ENCODE data around the gene OR10H4. TPM values are rescaled to one million over a fixed set of nuclear protein-coding genes. Genes with fewer than 3 reads are reported as not detected.
"Not testable (repeated sequence)": the region's sequence is repeated elsewhere in the genome, so short reads cannot be mapped to it uniquely, and the experiment has no call there.

Gene OR10H4
- total RNA-seq, 2 donors from 2014 or later: not detected

GRCh38 chr19:15964231-15964630 lies 15.4 kb downstream of the OR10H4 start:
- DNase-seq (no peak), ATAC-seq (replicated peaks in 1 of 2) (no peak)
- H3K36me3 Mint-ChIP-seq (ENCODE audit: insufficient read depth in 2 of 2): no peaks in the 10 kb centered on the region
- no peaks in the 10 kb centered on the region for H3K9me3 Mint-ChIP-seq
- no peaks in the 10 kb centered on the region for H3K4me1 Mint-ChIP-seq (ENCODE audit: low read depth)
- H3K27ac Mint-ChIP-seq: no peak overlapping the region
- H3K27me3 Mint-ChIP-seq (ENCODE audit: low read depth): peaks cover 30% of the 10 kb centered on the region
- H3K4me3 Mint-ChIP-seq: no peak overlapping the region

GRCh38 chr19:15971224-15971780 lies 22.5 kb downstream of the OR10H4 start:
- ATAC-seq (replicated peaks in 1 of 2): no peak
- H3K27ac Mint-ChIP-seq: no peak overlapping the region
- peaks cover 15% of the 10 kb centered on the region for H3K27me3 Mint-ChIP-seq (ENCODE audit: low read depth)
- H3K4me3 Mint-ChIP-seq: no peak overlapping the region
- no peaks in the 10 kb centered on the region for H3K36me3 Mint-ChIP-seq (ENCODE audit: insufficient read depth in 2 of 2)
- DNase-seq: no peak
- no peaks in the 10 kb centered on the region for H3K9me3 Mint-ChIP-seq
- no peaks in the 10 kb centered on the region for H3K4me1 Mint-ChIP-seq (ENCODE audit: low read depth)

- not testable (repeated sequence) for H3K9me3 Mint-ChIP-seq, H3K4me3 Mint-ChIP-seq
Observed at GRCh38 chr19:15972043-15972442, 23.2 kb downstream of the OR10H4 start.

GRCh38 chr19:15974856-15975255 lies 26.0 kb downstream of the OR10H4 start:
- Mint-ChIP-seq H3K4me1 (ENCODE audit: low read depth) (no peaks in the 10 kb centered on the region), H3K4me3 (no peak overlapping the region), H3K27ac (no peak overlapping the region), H3K36me3 (ENCODE audit: insufficient read depth in 2 of 2) (no peaks in the 10 kb centered on the region), H3K9me3 (no peaks in the 10 kb centered on the region), H3K27me3 (ENCODE audit: low read depth) (peaks cover 19% of the 10 kb centered on the region)
- DNase-seq (no peak), ATAC-seq (replicated peaks in 1 of 2) (no peak)

More at GRCh38 chr19:15972043-15972442, 23.2 kb downstream of the OR10H4 start:
- H3K27ac Mint-ChIP-seq; H3K4me1 Mint-ChIP-seq (ENCODE audit: low read depth); DNase-seq; ATAC-seq (replicated peaks in 1 of 2); H3K36me3 Mint-ChIP-seq (ENCODE audit: insufficient read depth in 2 of 2): not testable (repeated sequence)
- H3K27me3 Mint-ChIP-seq (ENCODE audit: low read depth): peaks cover 13% of the 10 kb centered on the region

- DNase-seq (no peak), ATAC-seq (replicated peaks in 1 of 2) (no peak)
- Mint-ChIP-seq H3K27me3 (ENCODE audit: low read depth) (peaks cover 19% of the 10 kb centered on the region), H3K4me3 (no peak overlapping the region), H3K36me3 (ENCODE audit: insufficient read depth in 2 of 2) (peaks cover 0 to 1% of the 10 kb centered on the region in 2 donors), H3K4me1 (ENCODE audit: low read depth) (no peaks in the 10 kb centered on the region), H3K9me3 (peaks cover 0 to 1% of the 10 kb centered on the region in 2 donors), H3K27ac (no peak overlapping the region)
Observed at GRCh38 chr19:15976836-15977689, 28.3 kb downstream of the OR10H4 start.

- Mint-ChIP-seq H3K27me3 (ENCODE audit: low read depth) (peaks cover 19% of the 10 kb centered on the region), H3K4me3 (no peak overlapping the region), H3K36me3 (ENCODE audit: insufficient read depth in 2 of 2) (peaks cover 0 to 1% of the 10 kb centered on the region in 2 donors), H3K9me3 (peaks cover 0 to 1% of the 10 kb centered on the region in 2 donors), H3K4me1 (ENCODE audit: low read depth) (no peaks in the 10 kb centered on the region), H3K27ac (no peak overlapping the region)
- ATAC-seq (replicated peaks in 1 of 2) (no peak), DNase-seq (no peak)
Observed at GRCh38 chr19:15977690-15978089, 28.9 kb downstream of the OR10H4 start.

- Mint-ChIP-seq H3K27ac (no peak overlapping the region), H3K4me3 (no peak overlapping the region), H3K27me3 (ENCODE audit: low read depth) (peaks cover 19% of the 10 kb centered on the region), H3K4me1 (ENCODE audit: low read depth) (no peaks in the 10 kb centered on the region), H3K9me3 (peaks cover 0 to 1% of the 10 kb centered on the region in 2 donors), H3K36me3 (ENCODE audit: insufficient read depth in 2 of 2) (peaks cover 0 to 5% of the 10 kb centered on the region in 2 donors)
- DNase-seq: no peak
- no peak for ATAC-seq (replicated peaks in 1 of 2)
Observed at GRCh38 chr19:15979293-15979692, 30.5 kb downstream of the OR10H4 start.

- H3K4me3 Mint-ChIP-seq; ATAC-seq (replicated peaks in 1 of 2); H3K9me3 Mint-ChIP-seq; H3K27ac Mint-ChIP-seq; H3K36me3 Mint-ChIP-seq (ENCODE audit: insufficient read depth in 2 of 2); DNase-seq; H3K4me1 Mint-ChIP-seq (ENCODE audit: low read depth): not testable (repeated sequence)
- peaks cover 21% of the 10 kb centered on the region for H3K27me3 Mint-ChIP-seq (ENCODE audit: low read depth)
Observed at GRCh38 chr19:15985831-15986230, 37.0 kb downstream of the OR10H4 start.

- no peak for ATAC-seq (replicated peaks in 1 of 2)
- Mint-ChIP-seq H3K27me3 (ENCODE audit: low read depth) (peaks cover 21% of the 10 kb centered on the region), H3K27ac (no peak overlapping the region), H3K4me3 (no peak overlapping the region), H3K36me3 (ENCODE audit: insufficient read depth in 2 of 2) (peaks cover 2 to 4% of the 10 kb centered on the region in 2 donors), H3K9me3 (peaks cover 0 to 7% of the 10 kb centered on the region in 2 donors), H3K4me1 (ENCODE audit: low read depth) (no peaks in the 10 kb centered on the region)
- no peak for DNase-seq
Observed at GRCh38 chr19:15986701-15987100, 37.9 kb downstream of the OR10H4 start.

- Mint-ChIP-seq H3K27ac (no peak overlapping the region), H3K36me3 (ENCODE audit: insufficient read depth in 2 of 2) (peaks cover 2% of the 10 kb centered on the region in 2 donors), H3K9me3 (peaks cover 0 to 7% of the 10 kb centered on the region in 2 donors), H3K4me1 (ENCODE audit: low read depth) (no peaks in the 10 kb centered on the region), H3K27me3 (ENCODE audit: low read depth) (peaks cover 25% of the 10 kb centered on the region), H3K4me3 (no peak overlapping the region)
- no peak for ATAC-seq (replicated peaks in 1 of 2)
- no peak for DNase-seq
Observed at GRCh38 chr19:15989889-15990288, 41.1 kb downstream of the OR10H4 start.

GRCh38 chr19:15991602-15992001 lies 42.8 kb downstream of the OR10H4 start:
- Mint-ChIP-seq H3K36me3 (ENCODE audit: insufficient read depth in 2 of 2) (peaks cover 6 to 7% of the 10 kb centered on the region in 2 donors), H3K9me3 (peaks cover 4 to 8% of the 10 kb centered on the region in 2 donors), H3K27me3 (ENCODE audit: low read depth) (peaks cover 20% of the 10 kb centered on the region), H3K4me1 (ENCODE audit: low read depth) (no peaks in the 10 kb centered on the region), H3K27ac (no peak overlapping the region), H3K4me3 (no peak overlapping the region)
- no peak for ATAC-seq (replicated peaks in 1 of 2)
- no peak for DNase-seq

- H3K36me3 Mint-ChIP-seq (ENCODE audit: insufficient read depth in 2 of 2): peaks cover 6 to 8% of the 10 kb centered on the region in 2 donors
- no peak for DNase-seq
- H3K4me1 Mint-ChIP-seq (ENCODE audit: low read depth): no peaks in the 10 kb centered on the region
- ATAC-seq (replicated peaks in 1 of 2): no peak
- H3K27me3 Mint-ChIP-seq (ENCODE audit: low read depth): peaks cover 18% of the 10 kb centered on the region
- no peak overlapping the region for H3K4me3 Mint-ChIP-seq
- no peak overlapping the region for H3K27ac Mint-ChIP-seq
- peaks cover 9% of the 10 kb centered on the region in 2 donors for H3K9me3 Mint-ChIP-seq
Observed at GRCh38 chr19:15992014-15992413, 43.2 kb downstream of the OR10H4 start.

- H3K9me3 Mint-ChIP-seq: peaks cover 9% of the 10 kb centered on the region in 2 donors
- H3K36me3 Mint-ChIP-seq (ENCODE audit: insufficient read depth in 2 of 2): peaks cover 6 to 8% of the 10 kb centered on the region in 2 donors
- ATAC-seq (replicated peaks in 1 of 2): no peak
- no peak overlapping the region for H3K27ac Mint-ChIP-seq
- H3K27me3 Mint-ChIP-seq (ENCODE audit: low read depth): peaks cover 6% of the 10 kb centered on the region
- no peak overlapping the region for H3K4me3 Mint-ChIP-seq
- no peak for DNase-seq
- peaks cover 5% of the 10 kb centered on the region for H3K4me1 Mint-ChIP-seq (ENCODE audit: low read depth)
Observed at GRCh38 chr19:15995536-15995935, 46.7 kb downstream of the OR10H4 start.
